ENCODE results near the gene KCNK15.
"Not testable (repeated sequence)": the region's sequence is repeated elsewhere in the genome, so short reads cannot be mapped to it uniquely, and the experiment has no call there.

KCNK15 gene

GRCh38 chr20:44754554-44754953 lies 8.9 kb downstream of the KCNK15 start:
- Mint-ChIP-seq H3K4me1 (ENCODE audit: low read depth) (no peaks in the 10 kb centered on the region), H3K9me3 (no peaks in the 10 kb centered on the region), H3K27me3 (ENCODE audit: low read depth) (peaks cover 3% of the 10 kb centered on the region), H3K27ac (no peak overlapping the region), H3K4me3 (no peak overlapping the region), H3K36me3 (ENCODE audit: low read depth) (no peaks in the 10 kb centered on the region)

DNA sequence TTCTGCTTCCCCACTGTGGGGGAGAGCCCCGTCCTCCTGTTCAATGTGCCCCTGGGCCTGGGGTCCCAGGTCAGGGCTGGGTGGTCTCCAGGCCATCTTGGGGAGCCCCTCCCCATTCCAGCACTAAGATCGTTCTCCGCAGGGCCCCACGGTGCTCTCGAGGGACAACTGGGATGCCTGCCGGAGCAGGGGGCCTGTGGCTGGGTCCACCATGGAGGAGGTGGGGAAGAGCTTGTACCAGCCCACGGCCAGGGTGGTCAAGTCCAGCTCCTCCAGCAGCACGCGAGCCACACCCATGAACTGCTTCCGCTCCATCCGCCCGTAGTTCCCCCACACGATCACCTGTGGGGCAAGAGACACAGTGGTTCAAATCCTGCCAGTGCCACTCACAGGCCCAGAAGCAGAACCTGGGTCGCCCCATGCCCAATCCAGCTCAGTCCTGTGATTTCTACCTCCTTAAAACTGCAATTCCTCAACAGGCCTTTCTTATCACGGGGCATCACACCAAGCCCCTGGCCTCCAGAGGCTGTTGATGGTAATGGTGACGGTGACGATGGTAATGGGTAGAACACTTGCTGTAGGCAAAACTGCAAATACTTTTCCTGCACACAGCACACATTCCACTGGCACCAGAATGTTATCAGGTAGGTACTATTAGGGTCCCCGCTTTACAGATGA lies 10.5 kb downstream of the KCNK15 start:
- H3K9me3 Mint-ChIP-seq: no peaks in the 10 kb centered on the region
- no peaks in the 10 kb centered on the region for H3K27me3 Mint-ChIP-seq (ENCODE audit: low read depth)
- no peaks in the 10 kb centered on the region for H3K4me1 Mint-ChIP-seq (ENCODE audit: low read depth)
- H3K27ac Mint-ChIP-seq: no peak overlapping the region
- H3K4me3 Mint-ChIP-seq: no peak overlapping the region
- no peaks in the 10 kb centered on the region for H3K36me3 Mint-ChIP-seq (ENCODE audit: low read depth)

DNA sequence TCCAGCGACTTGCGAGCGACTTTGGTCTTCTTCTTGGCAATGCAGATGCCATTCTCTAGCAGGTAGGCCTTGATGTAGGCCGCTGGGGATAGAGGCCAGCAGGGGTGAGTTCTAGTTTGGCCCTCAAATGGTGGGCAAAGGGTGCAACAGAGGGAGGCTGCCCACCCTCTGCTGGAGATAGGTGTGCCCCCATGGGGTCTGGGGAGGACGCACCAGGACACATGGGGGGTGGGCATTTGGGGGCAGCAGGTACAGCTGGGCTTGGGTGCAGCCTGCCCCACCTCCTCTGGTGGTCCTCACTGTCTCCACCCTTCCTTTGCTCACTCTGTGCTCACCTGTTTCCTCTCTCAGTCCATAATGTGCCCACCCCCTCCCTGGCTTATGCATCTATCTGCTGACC lies 11.3 kb downstream of the KCNK15 start:
- H3K4me3 Mint-ChIP-seq: no peak overlapping the region
- H3K27ac Mint-ChIP-seq: no peak overlapping the region
- H3K27me3 Mint-ChIP-seq (ENCODE audit: low read depth): no peaks in the 10 kb centered on the region
- no peaks in the 10 kb centered on the region for H3K4me1 Mint-ChIP-seq (ENCODE audit: low read depth)
- no peaks in the 10 kb centered on the region for H3K36me3 Mint-ChIP-seq (ENCODE audit: low read depth)
- no peaks in the 10 kb centered on the region for H3K9me3 Mint-ChIP-seq

GRCh38 chr20:44758247-44759101 lies 12.8 kb downstream of the KCNK15 start:
- H3K27ac Mint-ChIP-seq: no peak overlapping the region
- H3K4me1 Mint-ChIP-seq (ENCODE audit: low read depth): no peaks in the 10 kb centered on the region
- no peaks in the 10 kb centered on the region for H3K27me3 Mint-ChIP-seq (ENCODE audit: low read depth)
- H3K4me3 Mint-ChIP-seq: no peak overlapping the region
- H3K36me3 Mint-ChIP-seq (ENCODE audit: low read depth): no peaks in the 10 kb centered on the region
- H3K9me3 Mint-ChIP-seq: no peaks in the 10 kb centered on the region

DNA sequence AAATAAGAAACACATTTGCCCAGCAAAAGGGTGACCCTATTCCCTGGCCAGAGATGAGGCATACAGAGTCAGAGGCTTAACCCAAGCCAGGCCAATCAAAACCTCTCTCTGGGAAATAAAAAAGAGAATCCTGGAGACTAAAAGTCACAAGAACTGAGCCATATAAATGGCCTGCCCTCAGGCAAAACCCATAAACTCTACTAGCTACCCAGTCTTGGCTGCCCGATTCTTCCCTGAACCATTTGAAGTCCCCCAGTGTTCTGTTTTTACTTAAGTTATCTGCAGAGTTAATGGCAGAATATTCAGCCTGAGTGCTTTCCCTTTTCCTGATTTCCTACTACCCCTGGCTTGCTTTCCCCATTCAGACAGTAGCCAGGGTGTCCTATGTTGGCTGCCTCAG lies 13.9 kb downstream of the KCNK15 start:
- H3K27ac Mint-ChIP-seq: no peak overlapping the region
- H3K36me3 Mint-ChIP-seq (ENCODE audit: low read depth): no peaks in the 10 kb centered on the region
- no peaks in the 10 kb centered on the region for H3K9me3 Mint-ChIP-seq
- H3K27me3 Mint-ChIP-seq (ENCODE audit: low read depth): no peaks in the 10 kb centered on the region
- H3K4me1 Mint-ChIP-seq (ENCODE audit: low read depth): no peaks in the 10 kb centered on the region
- no peak overlapping the region for H3K4me3 Mint-ChIP-seq

DNA sequence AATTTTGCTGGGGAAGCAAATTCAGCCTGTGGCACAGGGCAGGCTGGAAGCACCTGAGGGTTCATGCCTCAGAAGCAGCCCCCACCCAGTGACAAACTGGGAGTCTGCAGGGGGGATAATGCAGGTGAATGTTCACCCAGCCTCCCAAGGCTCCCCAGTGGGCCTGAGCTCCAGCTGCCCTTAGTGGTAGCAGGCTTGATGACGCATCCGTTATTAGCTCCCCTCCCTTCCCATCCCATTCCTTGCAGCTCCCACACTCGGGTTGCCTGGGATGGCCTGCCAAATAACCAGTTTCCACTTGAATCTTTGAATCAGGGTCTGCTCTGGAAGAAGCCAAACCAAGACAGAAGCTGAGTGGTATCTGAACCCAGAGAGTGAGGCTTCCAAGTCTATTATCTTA lies 15.8 kb downstream of the KCNK15 start:
- Mint-ChIP-seq H3K4me1 (ENCODE audit: low read depth) (no peaks in the 10 kb centered on the region), H3K9me3 (no peaks in the 10 kb centered on the region), H3K27ac (no peak overlapping the region), H3K27me3 (ENCODE audit: low read depth) (peaks cover 4% of the 10 kb centered on the region), H3K36me3 (ENCODE audit: low read depth) (no peaks in the 10 kb centered on the region), H3K4me3 (no peak overlapping the region)

- no peak overlapping the region for H3K4me3 Mint-ChIP-seq
- no peak overlapping the region for H3K27ac Mint-ChIP-seq
Observed at GRCh38 chr20:44762466-44763140, 16.9 kb downstream of the KCNK15 start.

DNA sequence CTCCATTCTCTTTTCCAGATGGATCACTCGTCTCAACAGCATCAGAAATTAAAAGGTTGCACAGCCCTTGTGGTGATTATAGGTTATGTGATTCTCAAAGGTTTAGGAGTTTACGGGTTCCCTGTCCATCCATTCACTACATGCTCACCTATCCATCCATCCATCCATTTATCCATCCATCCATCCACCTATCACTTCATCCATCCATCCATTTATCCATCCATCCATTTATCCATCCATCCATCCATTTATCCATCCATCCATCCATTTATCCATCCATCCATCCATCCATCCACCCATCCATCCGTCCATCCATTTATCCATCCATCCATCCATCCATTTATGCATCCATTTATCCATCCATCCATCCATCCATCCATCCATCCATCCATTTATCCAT lies 18.1 kb downstream of the KCNK15 start:
- not testable (repeated sequence) for H3K27me3 Mint-ChIP-seq (ENCODE audit: low read depth); H3K4me3 Mint-ChIP-seq; H3K27ac Mint-ChIP-seq; H3K36me3 Mint-ChIP-seq (ENCODE audit: low read depth); H3K4me1 Mint-ChIP-seq (ENCODE audit: low read depth); H3K9me3 Mint-ChIP-seq

More at GRCh38 chr20:44762466-44763140, 16.9 kb downstream of the KCNK15 start:
- Mint-ChIP-seq H3K27me3 (ENCODE audit: low read depth) (peaks cover 5% of the 10 kb centered on the region), H3K4me1 (ENCODE audit: low read depth) (no peaks in the 10 kb centered on the region), H3K36me3 (ENCODE audit: low read depth) (no peaks in the 10 kb centered on the region), H3K9me3 (no peaks in the 10 kb centered on the region)

DNA sequence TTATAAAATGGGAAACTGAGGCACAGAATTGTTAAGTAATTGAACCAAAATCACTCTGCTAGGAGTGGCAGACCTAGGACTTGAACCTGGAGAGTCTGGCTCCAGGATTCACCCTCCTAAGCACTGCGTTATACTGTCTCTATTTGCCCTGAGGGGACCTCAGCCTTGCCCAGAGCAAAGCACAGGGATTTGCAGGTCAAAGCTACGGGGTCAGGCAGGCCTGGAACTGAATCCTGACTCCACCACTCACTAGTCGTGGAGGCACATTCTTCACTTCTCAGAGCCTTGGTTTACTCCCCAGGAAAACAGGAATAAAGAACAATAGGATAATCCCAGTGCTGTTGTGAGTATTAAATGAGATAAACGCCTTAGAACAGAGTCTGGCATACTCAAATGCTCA lies 19.4 kb downstream of the KCNK15 start:
- Mint-ChIP-seq H3K27ac (no peak overlapping the region), H3K27me3 (ENCODE audit: low read depth) (peaks cover 11% of the 10 kb centered on the region), H3K4me1 (ENCODE audit: low read depth) (no peaks in the 10 kb centered on the region), H3K4me3 (no peak overlapping the region), H3K36me3 (ENCODE audit: low read depth) (no peaks in the 10 kb centered on the region), H3K9me3 (no peaks in the 10 kb centered on the region)

DNA sequence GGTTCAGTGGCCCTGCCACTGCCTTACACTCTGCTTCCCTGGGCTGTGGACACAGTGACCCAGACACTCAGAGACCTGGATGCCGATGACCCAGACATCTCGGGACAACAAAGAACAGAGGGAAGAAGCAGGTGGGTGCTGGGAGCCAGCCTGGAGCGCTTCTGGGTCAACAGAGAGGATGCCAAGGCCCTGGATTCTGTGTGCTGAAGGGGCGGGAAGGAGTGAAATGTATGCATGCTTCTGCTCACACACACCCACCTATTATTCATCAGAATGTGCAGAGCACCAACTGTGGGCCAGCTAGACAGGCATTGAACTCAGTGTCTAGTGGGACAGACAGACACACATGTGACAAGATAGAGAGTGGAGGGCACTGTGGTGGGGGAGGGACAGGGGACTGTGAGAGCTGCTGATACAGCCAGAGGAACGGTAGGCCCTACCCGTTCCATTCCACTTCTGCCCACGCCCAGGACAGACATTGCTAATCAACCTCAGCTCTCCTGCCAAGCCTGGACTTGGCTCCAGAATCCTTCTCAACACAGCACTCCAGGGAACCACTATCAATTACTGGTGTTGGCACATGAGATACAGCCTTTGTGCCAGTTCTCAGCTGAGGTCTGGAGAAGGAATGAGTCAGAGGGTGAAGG lies 20.2 kb downstream of the KCNK15 start:
- Mint-ChIP-seq H3K36me3 (ENCODE audit: low read depth) (no peaks in the 10 kb centered on the region), H3K4me3 (no peak overlapping the region), H3K27ac (no peak overlapping the region), H3K4me1 (ENCODE audit: low read depth) (no peaks in the 10 kb centered on the region), H3K27me3 (ENCODE audit: low read depth) (peaks cover 11% of the 10 kb centered on the region), H3K9me3 (no peaks in the 10 kb centered on the region)

DNA sequence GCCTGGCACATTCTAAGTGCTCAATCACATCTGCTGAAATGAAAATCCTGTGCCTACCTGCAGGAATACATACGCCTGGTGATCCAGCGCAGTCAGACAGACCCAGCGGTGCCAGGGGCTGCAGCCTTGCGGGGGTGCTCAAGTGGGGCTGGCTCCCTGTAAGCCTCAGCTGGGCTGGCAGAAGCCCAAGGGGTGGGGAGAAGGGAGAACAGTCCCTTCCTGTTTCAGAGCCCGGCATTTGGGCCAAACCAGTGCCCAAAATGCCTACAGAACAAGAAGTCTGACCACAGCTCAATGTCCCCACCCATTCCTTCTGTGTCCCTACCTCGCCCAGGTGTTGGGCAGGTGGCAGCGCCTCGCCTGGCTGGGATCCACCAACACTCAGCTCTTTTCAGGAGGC lies 22.6 kb downstream of the KCNK15 start:
- Mint-ChIP-seq H3K27ac (no peak overlapping the region), H3K9me3 (no peaks in the 10 kb centered on the region), H3K27me3 (ENCODE audit: low read depth) (peaks cover 15% of the 10 kb centered on the region), H3K4me3 (no peak overlapping the region), H3K36me3 (ENCODE audit: low read depth) (no peaks in the 10 kb centered on the region), H3K4me1 (ENCODE audit: low read depth) (no peaks in the 10 kb centered on the region)

DNA sequence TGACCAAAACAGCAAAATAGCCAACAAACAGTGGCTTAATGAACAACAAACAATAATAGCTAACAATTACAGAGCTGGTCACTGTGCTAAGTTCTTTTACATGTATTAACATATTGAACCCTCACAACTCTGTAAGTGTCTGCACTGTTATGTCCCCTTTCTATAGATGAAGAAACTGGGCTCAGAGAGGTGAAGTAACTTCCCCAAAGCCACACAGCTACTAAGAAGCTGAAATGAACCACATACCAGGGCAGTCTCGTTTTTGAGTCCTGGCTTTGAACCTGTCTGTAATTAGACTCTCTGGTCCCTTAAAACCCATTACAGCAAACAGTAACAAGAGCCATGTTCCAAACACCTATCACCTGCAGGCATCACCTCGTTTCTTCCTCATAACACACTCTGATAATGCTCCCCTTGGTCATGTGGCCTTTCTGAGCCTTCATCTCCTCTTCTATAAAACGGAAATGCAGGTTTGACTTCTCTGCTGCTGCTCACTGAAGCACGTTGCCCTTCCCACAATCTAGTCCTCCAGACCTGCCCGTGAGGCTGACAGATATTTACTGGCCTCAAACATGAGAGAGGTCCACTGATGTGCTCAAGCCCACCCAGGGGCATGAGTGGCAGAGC lies 23.3 kb downstream of the KCNK15 start:
- H3K27ac Mint-ChIP-seq: no peak overlapping the region
- H3K4me1 Mint-ChIP-seq (ENCODE audit: low read depth): no peaks in the 10 kb centered on the region
- no peaks in the 10 kb centered on the region for H3K9me3 Mint-ChIP-seq
- H3K27me3 Mint-ChIP-seq (ENCODE audit: low read depth): peaks cover 15% of the 10 kb centered on the region
- no peaks in the 10 kb centered on the region for H3K36me3 Mint-ChIP-seq (ENCODE audit: low read depth)
- H3K4me3 Mint-ChIP-seq: no peak overlapping the region

- no peak overlapping the region for H3K4me3 Mint-ChIP-seq
- no peaks in the 10 kb centered on the region for H3K9me3 Mint-ChIP-seq
- no peak overlapping the region for H3K27ac Mint-ChIP-seq
- no peaks in the 10 kb centered on the region for H3K4me1 Mint-ChIP-seq (ENCODE audit: low read depth)
- H3K27me3 Mint-ChIP-seq (ENCODE audit: low read depth): peaks cover 15% of the 10 kb centered on the region
- no peaks in the 10 kb centered on the region for H3K36me3 Mint-ChIP-seq (ENCODE audit: low read depth)
Observed at GRCh38 chr20:44769481-44769863, 23.8 kb downstream of the KCNK15 start.

- Mint-ChIP-seq H3K27ac (no peak overlapping the region), H3K36me3 (ENCODE audit: low read depth) (no peaks in the 10 kb centered on the region), H3K9me3 (no peaks in the 10 kb centered on the region), H3K4me3 (no peak overlapping the region), H3K4me1 (ENCODE audit: low read depth) (no peaks in the 10 kb centered on the region), H3K27me3 (ENCODE audit: low read depth) (peaks cover 15% of the 10 kb centered on the region)
Observed at GRCh38 chr20:44770484-44771171, 25.0 kb downstream of the KCNK15 start.
